GM04503 (cell line): ENCODE data around the gene NPAS3.

ENCODE experiments used
- DNase-seq: peaks from one replicate; pipeline ENCODE4 v3.0.0-alpha.2; 2012; ENCODE audit warnings: low read depth

Gene NPAS3

DNA sequence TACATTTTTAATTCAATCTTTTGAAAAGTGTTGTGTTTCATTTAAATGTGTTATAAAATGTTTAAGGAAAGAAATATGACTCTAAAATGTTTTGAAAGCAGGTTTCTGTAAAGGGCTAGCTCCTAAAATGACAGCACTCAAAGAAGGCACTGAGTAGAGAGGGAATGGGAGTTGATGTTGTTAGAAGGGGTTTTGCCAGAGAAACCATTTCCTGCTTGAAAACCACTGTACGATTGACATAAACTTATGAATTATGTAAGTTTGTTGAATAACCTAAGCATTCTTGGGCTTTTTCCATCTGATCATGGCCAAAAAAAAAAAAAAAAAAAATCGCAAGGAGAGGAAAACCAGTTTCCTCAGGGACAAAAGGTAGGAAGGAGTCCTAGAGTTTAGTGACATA lies 778.2 kb downstream of the NPAS3 start:
- DNase-seq = no peak

GRCh38 chr14:33717866-33718265 lies 779.2 kb downstream of the NPAS3 start:
- no peak for DNase-seq

GRCh38 chr14:33720284-33720787 lies 781.7 kb downstream of the NPAS3 start:
- DNase-seq = no peak

DNA sequence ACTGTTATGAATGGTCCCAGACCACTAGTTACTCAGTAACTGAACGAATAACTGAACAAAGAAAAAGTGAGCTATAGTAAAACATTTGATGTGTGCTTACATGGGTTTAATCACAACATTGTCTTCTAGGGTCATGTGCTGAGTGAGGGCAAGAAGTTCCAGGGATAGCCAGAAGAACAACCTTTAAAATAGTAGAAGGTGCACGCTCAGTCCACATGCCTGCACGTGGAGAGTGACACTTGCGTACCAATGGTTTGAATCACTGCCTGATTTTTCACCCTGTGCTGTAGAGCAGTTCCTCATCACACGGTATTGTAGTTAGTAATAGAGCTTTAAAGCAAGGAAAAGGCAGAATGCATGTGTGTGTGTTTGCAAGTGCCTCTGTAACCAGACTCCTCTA lies 788.0 kb downstream of the NPAS3 start:
- no peak for DNase-seq

- DNase-seq = no peak
These were observed 788.9 kb downstream of the NPAS3 start for GRCh38 chr14:33727606-33728005.

GRCh38 chr14:33728010-33728498 lies 789.4 kb downstream of the NPAS3 start:
- DNase-seq = no peak

GRCh38 chr14:33730156-33730555 lies 791.5 kb downstream of the NPAS3 start:
- no peak for DNase-seq

DNA sequence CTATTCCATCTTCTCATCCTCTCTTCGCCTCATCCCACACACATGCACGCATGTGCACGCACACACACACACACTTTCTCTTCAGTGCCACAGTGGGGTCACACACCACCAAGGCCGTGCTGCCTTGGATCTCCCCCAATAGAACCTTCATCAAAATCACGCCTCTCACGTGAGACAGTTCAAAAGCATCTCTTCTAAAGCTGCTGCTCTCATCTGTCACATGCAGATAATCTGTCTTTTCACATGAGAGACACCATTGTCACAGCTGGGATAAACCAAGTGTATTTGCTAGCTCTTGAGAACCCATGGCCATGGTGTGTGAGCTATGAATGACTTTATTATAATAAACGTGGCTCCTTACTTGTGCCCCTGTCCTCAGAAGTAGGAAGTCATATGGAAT lies 793.5 kb downstream of the NPAS3 start:
- no peak for DNase-seq

DNA sequence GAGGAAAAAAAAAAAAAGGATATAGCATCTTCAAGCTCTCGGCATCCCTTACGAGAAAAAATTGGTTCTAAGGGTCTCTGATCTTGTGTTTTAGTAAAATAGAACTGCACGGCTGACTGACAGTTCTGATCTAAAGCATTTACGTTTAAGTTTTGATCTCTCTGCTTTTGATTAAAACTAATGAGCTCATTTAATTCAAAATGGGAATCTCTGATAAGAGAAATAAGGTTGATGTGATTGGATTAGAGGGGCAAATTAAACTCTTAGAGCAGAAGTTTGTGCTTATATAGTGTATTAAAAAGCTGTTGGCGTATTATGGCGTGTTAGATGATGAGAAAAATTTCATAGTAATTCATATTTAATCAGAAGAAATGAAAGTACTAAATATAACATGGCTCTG lies 794.6 kb downstream of the NPAS3 start:
- DNase-seq = no peak

GRCh38 chr14:33733721-33734120 lies 795.0 kb downstream of the NPAS3 start:
- no peak for DNase-seq

- DNase-seq = no peak
These were observed 795.7 kb downstream of the NPAS3 start for GRCh38 chr14:33734387-33734786.

DNA sequence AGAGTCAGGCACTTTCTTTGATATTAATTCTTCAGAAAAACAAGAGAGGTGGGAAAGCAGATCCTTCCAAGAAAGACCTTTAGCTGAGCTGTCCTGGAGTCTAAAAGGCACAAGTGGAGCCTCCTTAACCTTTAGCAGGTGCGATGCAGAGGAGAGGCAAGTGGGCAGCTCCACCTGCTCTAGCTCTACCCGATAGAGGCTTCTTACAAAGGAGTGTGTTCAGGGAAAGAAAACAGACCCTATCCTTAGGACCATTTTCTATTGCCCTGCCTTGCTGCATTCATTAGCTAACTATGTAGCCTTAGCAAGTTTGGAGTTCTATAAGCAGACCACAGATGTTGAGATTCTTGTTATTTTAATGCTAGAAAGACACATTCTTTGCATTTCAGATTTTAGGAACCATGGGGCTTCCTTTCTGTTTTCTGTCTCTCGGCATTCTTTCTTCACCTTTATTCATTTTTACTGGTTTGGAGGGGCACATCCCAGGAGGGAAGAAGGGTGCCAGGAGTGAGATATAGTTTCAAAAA lies 797.7 kb downstream of the NPAS3 start:
- no peak for DNase-seq

GRCh38 chr14:33736979-33737378 lies 798.3 kb downstream of the NPAS3 start:
- no peak for DNase-seq

- peak; percentile 86 for DNase-seq
These were observed 798.8 kb downstream of the NPAS3 start for GRCh38 chr14:33737446-33737845.

DNA sequence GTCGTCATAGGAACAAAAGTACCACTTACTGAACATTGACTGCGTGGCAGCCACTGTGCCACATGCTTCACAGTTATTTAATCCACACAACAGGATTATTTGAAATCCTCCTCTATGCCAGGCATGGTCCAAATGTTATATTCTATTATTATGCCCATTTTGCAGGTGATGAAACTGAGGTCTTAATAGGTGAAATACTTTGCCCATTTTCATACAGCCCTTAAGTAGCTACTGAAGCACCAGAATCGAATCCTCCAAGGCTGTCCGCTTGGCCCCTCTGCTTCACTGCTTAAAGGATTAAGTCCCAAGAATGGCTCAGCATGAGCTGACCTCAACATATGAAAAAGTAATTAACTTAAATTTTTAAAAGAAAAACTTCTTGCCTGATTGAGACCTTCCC lies 799.4 kb downstream of the NPAS3 start:
- DNase-seq = no peak

DNA sequence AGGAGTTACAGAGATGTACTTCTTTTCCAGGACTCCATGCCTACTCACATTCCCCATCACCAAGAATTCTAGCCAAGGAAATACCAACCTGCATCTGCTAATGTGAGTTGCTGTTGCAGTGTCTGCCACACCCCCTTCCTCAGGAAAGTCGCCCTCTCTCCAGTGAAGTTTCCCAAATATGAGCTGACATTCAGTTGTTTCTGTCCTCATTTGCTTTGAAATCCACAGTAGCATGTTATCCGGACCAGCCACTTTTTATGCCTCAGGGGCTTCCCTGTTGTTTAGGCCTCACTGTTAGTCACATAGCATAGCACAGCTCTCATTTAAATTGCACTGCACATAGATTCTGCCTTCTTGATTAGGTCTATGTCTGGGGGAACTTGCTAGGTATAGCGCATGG lies 799.8 kb downstream of the NPAS3 start:
- DNase-seq = no peak

DNA sequence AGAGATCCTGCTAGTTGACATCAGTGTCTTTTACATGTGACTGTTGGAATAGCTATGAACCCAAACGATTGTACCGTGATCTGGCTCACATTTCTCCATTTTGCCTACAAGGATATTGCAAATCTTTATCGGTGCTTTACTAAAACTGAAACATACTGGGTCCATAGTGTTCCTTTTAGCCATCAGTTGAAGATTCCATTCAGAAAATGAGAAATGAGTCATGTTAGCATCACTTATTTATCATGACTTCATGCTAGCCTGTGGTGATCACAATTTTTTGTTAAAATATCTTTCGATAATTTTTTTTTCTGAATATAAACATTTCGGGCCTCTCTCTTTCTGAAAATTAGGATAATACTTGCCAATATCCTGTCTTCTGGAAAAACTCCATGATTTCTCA lies 801.9 kb downstream of the NPAS3 start:
- no peak for DNase-seq

GRCh38 chr14:33742166-33742565 lies 803.5 kb downstream of the NPAS3 start:
- DNase-seq = no peak

DNA sequence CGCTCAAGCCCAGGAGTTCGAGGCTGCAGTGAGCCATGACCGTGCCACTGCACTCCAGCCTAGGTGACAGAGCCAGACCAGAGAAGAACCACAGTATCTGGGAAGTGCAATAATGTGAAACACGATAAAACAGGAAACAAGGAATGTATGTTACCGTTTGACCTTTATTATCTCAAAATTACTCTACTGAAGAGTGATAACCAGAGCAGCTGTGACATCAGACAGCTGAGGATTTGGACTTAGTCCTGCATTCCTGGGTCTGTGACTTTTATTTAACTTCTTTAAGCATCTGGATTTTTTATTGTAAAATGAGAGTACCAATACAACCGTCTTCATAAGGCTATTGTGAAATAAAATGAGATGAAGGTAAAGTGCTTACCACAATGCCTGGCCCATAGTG lies 806.5 kb downstream of the NPAS3 start:
- no peak for DNase-seq

DNA sequence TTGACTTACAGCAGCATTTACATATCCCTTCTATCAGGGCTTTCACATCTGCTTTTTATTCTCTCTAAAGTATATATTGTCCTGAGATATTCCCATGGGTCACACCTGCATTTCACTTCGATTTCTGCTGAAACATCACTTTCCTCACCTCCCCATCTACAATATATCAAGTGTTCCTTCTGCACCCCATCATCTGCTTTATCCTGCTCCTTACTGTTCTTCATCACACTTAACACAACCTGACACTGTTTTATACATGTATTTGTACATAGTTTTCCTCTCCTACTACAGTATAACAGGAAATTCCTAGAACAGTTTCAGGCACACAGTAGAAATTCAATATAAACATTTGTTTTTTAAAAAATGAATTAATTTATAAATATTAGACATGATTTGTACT lies 809.1 kb downstream of the NPAS3 start:
- no peak for DNase-seq

- peak; percentile 14 for DNase-seq
These were observed 815.6 kb downstream of the NPAS3 start for GRCh38 chr14:33754261-33754660.

DNA sequence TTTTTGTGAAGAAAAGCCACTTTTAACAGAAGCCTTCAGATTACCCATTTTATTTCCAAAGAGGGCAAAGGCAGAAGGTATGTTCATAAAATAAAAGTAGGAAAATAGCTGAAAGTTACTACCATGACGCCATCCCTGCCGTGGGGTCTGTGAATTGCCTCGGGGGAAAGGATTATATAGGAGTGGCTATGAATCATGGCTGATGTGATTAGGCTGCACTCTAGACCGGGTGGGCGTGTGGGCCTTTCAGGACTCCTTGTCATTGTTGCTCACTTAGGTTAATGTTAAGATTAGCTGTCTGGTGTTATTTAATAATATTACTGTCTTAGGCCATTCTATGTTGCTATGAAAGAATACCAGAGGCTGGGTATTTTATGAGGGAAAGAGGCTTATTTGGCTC lies 816.7 kb downstream of the NPAS3 start:
- no peak for DNase-seq

GRCh38 chr14:33756833-33757232 lies 818.2 kb downstream of the NPAS3 start:
- DNase-seq = no peak

DNA sequence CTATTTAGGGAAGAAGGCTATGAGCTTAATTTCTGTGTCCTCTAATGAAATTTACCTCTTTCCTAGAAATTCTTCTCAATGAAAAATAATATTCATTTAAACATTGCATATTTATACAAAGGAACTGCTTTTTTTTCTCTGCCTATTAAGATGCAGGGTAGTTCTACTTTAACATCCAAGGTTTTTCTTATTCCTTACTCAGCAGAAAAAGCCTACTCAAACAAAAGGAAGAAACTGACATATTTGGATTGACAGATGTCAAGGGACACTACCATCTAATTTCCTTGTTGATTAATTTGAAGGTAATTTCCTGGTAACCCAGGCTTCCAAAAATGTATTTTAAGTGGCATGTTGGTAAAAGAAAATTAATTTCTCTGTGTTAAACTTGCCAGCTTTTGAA lies 819.9 kb downstream of the NPAS3 start:
- DNase-seq = no peak
